Measurements from ENCODE around the gene OR2A5. TPM values are rescaled to one million over a fixed set of nuclear protein-coding genes. Genes with fewer than 3 reads are reported as not detected.

OR2A5 gene
- polyA plus RNA-seq, 3 donors: not detected

DNA sequence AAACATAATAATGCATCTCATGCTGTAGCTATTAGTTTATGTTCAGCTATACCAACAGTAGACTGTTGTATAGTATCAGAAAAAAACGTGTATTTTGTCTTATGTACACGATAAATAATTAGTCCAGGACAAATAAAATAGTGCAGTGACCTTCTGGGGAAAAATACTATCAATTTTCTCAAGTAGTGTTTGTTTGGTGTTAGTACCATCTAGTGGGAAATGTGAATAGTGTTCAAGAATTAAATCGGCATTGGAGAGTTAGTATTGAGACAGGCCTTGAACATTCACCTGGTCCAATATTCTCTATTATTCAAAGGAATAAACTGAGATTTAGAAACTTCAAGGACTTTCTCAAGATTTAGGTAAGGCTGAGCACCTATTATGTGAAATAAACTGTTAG, 21.7 kb upstream of the OR2A5 start:
- Histone ChIP-seq H3K9ac (ENCODE audit: insufficient read depth, low read length, poor library complexity, severe bottlenecking) (no peak overlapping the region), H4K20me1 (ENCODE audit: insufficient read depth, low read length) (no peaks in the 10 kb centered on the region), H3K27me3 (ENCODE audit: control insufficient read depth in 2 of 2, insufficient read depth in 2 of 2, low read length in 2 of 2) (no peaks in the 10 kb centered on the region), H3K4me1 (ENCODE audit: control insufficient read depth in 1 of 2, insufficient read depth in 2 of 2, low read length in 2 of 2) (no peaks in the 10 kb centered on the region), H2AFZ (ENCODE audit: insufficient read depth, low read depth, low read length, poor library complexity, severe bottlenecking) (no peak overlapping the region), H3K9me3 (replicated peaks in 1 of 2; ENCODE audit: control insufficient read depth in 1 of 2, insufficient read depth in 1 of 2, low read length in 2 of 2) (no peaks in the 10 kb centered on the region), H3K4me3 (replicated peaks in 1 of 3; ENCODE audit: low read depth in 2 of 3, low read length in 3 of 3) (no peak overlapping the region), H3K4me2 (replicated peaks; ENCODE audit: extremely low read depth, low read length, poor library complexity, severe bottlenecking) (no peak overlapping the region), H3K27ac (ENCODE audit: low read depth in 1 of 2, low read length in 2 of 2) (no peak overlapping the region), H3K36me3 (replicated peaks in 1 of 2; ENCODE audit: control insufficient read depth in 1 of 2, insufficient read depth in 2 of 2, low read length in 2 of 2) (no peaks in the 10 kb centered on the region), H3K79me2 (ENCODE audit: insufficient read depth, low read length) (no peaks in the 10 kb centered on the region)
- intact Hi-C loops (cut with micrococcal nuclease): no loop called here
- H3K4me3 Mint-ChIP-seq: no peak overlapping the region
- no CpG with 5 or more reads among the region's 3 CpGs for WGBS (ENCODE audit: insufficient coverage)
- H3K27me3 Mint-ChIP-seq (ENCODE audit: low read depth in 3 of 3): peaks cover 0 to 2% (median 0%) of the 10 kb centered on the region in 3 donors
- no peak for DNase-seq
- H3K27ac Mint-ChIP-seq: no peak overlapping the region
- H3K4me1 Mint-ChIP-seq: peaks cover 8% of the 10 kb centered on the region
- H3K36me3 Mint-ChIP-seq: no peaks in the 10 kb centered on the region
- TF ChIP-seq, protein P1, sequence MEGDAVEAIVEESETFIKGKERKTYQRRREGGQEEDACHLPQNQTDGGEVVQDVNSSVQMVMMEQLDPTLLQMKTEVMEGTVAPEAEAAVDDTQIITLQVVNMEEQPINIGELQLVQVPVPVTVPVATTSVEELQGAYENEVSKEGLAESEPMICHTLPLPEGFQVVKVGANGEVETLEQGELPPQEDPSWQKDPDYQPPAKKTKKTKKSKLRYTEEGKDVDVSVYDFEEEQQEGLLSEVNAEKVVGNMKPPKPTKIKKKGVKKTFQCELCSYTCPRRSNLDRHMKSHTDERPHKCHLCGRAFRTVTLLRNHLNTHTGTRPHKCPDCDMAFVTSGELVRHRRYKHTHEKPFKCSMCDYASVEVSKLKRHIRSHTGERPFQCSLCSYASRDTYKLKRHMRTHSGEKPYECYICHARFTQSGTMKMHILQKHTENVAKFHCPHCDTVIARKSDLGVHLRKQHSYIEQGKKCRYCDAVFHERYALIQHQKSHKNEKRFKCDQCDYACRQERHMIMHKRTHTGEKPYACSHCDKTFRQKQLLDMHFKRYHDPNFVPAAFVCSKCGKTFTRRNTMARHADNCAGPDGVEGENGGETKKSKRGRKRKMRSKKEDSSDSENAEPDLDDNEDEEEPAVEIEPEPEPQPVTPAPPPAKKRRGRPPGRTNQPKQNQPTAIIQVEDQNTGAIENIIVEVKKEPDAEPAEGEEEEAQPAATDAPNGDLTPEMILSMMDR (IDR thresholded peaks at IDR 0.05): no peak
- no peaks in the 10 kb centered on the region for H3K9me3 Mint-ChIP-seq

- H3K27ac Mint-ChIP-seq: no peak overlapping the region
- Histone ChIP-seq H3K9ac (ENCODE audit: insufficient read depth, low read length, poor library complexity, severe bottlenecking) (no peak overlapping the region), H2AFZ (ENCODE audit: insufficient read depth, low read depth, low read length, poor library complexity, severe bottlenecking) (no peak overlapping the region), H3K4me3 (replicated peaks in 1 of 3; ENCODE audit: low read depth in 2 of 3, low read length in 3 of 3) (no peak overlapping the region), H3K79me2 (ENCODE audit: insufficient read depth, low read length) (no peaks in the 10 kb centered on the region), H4K20me1 (ENCODE audit: insufficient read depth, low read length) (no peaks in the 10 kb centered on the region), H3K4me1 (ENCODE audit: control insufficient read depth in 1 of 2, insufficient read depth in 2 of 2, low read length in 2 of 2) (no peaks in the 10 kb centered on the region), H3K9me3 (replicated peaks in 1 of 2; ENCODE audit: control insufficient read depth in 1 of 2, insufficient read depth in 1 of 2, low read length in 2 of 2) (no peaks in the 10 kb centered on the region), H3K4me2 (replicated peaks; ENCODE audit: extremely low read depth, low read length, poor library complexity, severe bottlenecking) (no peak overlapping the region), H3K36me3 (replicated peaks in 1 of 2; ENCODE audit: control insufficient read depth in 1 of 2, insufficient read depth in 2 of 2, low read length in 2 of 2) (no peaks in the 10 kb centered on the region), H3K27me3 (ENCODE audit: control insufficient read depth in 2 of 2, insufficient read depth in 2 of 2, low read length in 2 of 2) (no peaks in the 10 kb centered on the region), H3K27ac (ENCODE audit: low read depth in 1 of 2, low read length in 2 of 2) (no peak overlapping the region)
- H3K36me3 Mint-ChIP-seq: no peaks in the 10 kb centered on the region
- DNase-seq: no peak
- no CpG with 5 or more reads among the region's 1 CpG for WGBS (ENCODE audit: insufficient coverage)
- TF ChIP-seq, protein P1 (IDR thresholded peaks at IDR 0.05): no peak
- H3K9me3 Mint-ChIP-seq: no peaks in the 10 kb centered on the region
- H3K4me3 Mint-ChIP-seq: no peak overlapping the region
- H3K27me3 Mint-ChIP-seq (ENCODE audit: low read depth in 3 of 3): peaks cover 0 to 2% (median 0%) of the 10 kb centered on the region in 3 donors
- H3K4me1 Mint-ChIP-seq: peaks cover 8% of the 10 kb centered on the region
- intact Hi-C loops (cut with micrococcal nuclease): no loop called here
These were observed 20.8 kb upstream of the OR2A5 start for GRCh38 chr7:144027974-144028373.
